ENCODE data around the gene STK32C.

The STK32C gene

GRCh38 chr10:132275426-132276178 is 32.1 kb downstream of the STK32C start:
- no peak overlapping the region for H3K27ac Mint-ChIP-seq
- peaks cover 4% of the 10 kb centered on the region for H3K9me3 Mint-ChIP-seq
- TF ChIP-seq CTCF (IDR thresholded peaks at IDR 0.05): no peak
- DNase-seq: no peak
- H3K4me3 Mint-ChIP-seq: no peak overlapping the region
- peaks cover 16% of the 10 kb centered on the region for H3K4me1 Mint-ChIP-seq
- peaks cover 12% of the 10 kb centered on the region for H3K27me3 Mint-ChIP-seq (ENCODE audit: low read depth, poor library complexity)
- peaks cover 4% of the 10 kb centered on the region for H3K36me3 Mint-ChIP-seq (ENCODE audit: low read depth)

DNA sequence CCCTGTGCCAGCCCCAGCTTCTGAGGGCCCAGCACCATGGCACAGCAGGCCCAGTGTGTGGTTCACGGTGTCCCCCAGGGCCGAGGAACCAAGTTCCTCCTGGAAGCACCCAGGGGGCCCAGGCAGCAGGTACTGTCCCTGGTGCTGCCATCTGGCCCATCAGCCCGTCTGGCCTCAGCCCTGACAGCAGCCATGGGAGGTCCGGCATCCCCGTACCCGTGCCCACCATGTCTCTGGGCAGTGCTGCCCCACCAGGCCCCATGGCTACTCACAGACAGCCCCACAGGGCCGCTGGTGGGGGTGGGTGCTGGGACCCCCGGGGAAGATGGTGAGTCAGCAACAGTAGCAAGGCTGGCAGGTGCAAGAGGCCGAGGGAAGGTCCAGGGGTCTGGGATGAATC is 32.8 kb downstream of the STK32C start:
- H3K4me3 Mint-ChIP-seq: no peak overlapping the region
- no peak for DNase-seq
- TF ChIP-seq CTCF (IDR thresholded peaks at IDR 0.05): no peak
- H3K9me3 Mint-ChIP-seq: peaks cover 4% of the 10 kb centered on the region
- no peak overlapping the region for H3K27ac Mint-ChIP-seq
- H3K4me1 Mint-ChIP-seq: peaks cover 20% of the 10 kb centered on the region
- H3K27me3 Mint-ChIP-seq (ENCODE audit: low read depth, poor library complexity): peaks cover 12% of the 10 kb centered on the region
- H3K36me3 Mint-ChIP-seq (ENCODE audit: low read depth): peaks cover 4% of the 10 kb centered on the region

GRCh38 chr10:132274581-132274980 is 33.2 kb downstream of the STK32C start:
- Mint-ChIP-seq H3K27ac (no peak overlapping the region), H3K4me3 (no peak overlapping the region), H3K27me3 (ENCODE audit: low read depth, poor library complexity) (peaks cover 12% of the 10 kb centered on the region), H3K9me3 (peaks cover 4% of the 10 kb centered on the region), H3K36me3 (ENCODE audit: low read depth) (peaks cover 4% of the 10 kb centered on the region), H3K4me1 (peaks cover 24% of the 10 kb centered on the region)
- no peak for DNase-seq
- no peak for TF ChIP-seq CTCF (IDR thresholded peaks at IDR 0.05)

DNA sequence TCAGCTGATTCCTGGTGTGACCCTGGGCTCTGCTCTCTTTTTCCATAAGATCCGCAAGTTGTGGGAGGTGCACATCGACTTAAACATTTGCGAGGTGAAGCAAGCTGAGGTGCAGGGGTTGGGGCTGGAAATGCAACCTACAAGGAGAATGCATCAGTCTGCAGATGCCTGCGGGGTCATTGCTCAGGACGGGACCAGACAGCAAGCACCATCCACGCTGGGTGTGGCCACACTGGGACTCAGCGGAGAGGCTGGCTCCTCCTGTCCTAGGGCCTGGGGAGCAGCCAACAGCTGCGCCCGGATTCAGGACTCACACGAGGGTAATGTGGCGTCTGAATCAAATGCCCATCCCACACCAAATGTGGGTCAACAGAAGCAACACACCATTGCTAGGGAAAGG is 33.8 kb downstream of the STK32C start:
- no peak overlapping the region for H3K27ac Mint-ChIP-seq
- H3K4me3 Mint-ChIP-seq: no peak overlapping the region
- no peak for TF ChIP-seq CTCF (IDR thresholded peaks at IDR 0.05)
- peaks cover 12% of the 10 kb centered on the region for H3K27me3 Mint-ChIP-seq (ENCODE audit: low read depth, poor library complexity)
- H3K9me3 Mint-ChIP-seq: peaks cover 4% of the 10 kb centered on the region
- no peak for DNase-seq
- H3K36me3 Mint-ChIP-seq (ENCODE audit: low read depth): peaks cover 4% of the 10 kb centered on the region
- H3K4me1 Mint-ChIP-seq: peaks cover 30% of the 10 kb centered on the region

DNA sequence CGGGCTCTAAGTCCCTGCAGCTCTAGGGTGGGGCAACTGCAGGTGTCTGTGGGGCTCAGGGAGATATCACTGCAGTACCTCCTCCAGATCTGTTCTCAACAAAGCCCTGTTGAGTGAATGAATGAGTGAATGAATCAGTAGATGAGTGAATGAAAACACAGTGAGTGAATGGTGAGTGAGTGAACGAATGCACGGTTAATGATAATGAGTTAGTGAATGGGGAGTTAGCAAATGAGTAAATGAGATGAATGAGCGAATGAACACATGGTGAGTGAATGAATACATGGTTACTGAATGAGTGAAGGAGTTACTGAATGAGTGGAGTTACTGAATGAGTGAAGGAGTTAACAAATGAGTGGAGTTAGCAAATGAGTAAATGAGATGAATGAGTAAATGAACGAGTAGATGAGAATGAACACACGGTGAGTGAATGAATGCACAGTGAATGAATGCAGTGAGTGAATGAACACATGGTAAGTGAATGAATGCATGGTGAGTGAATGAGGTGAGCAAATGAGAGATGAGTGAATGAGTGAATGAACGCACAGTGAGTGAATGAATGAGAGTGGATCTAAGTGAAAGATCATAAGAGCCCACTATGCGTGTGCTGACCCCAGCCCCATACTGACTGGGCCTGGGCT is 34.3 kb downstream of the STK32C start:
- H3K4me1 Mint-ChIP-seq: peaks cover 35% of the 10 kb centered on the region
- DNase-seq: no peak
- peaks cover 4% of the 10 kb centered on the region for H3K9me3 Mint-ChIP-seq
- H3K27ac Mint-ChIP-seq: no peak overlapping the region
- peaks cover 9% of the 10 kb centered on the region for H3K27me3 Mint-ChIP-seq (ENCODE audit: low read depth, poor library complexity)
- no peak overlapping the region for H3K4me3 Mint-ChIP-seq
- TF ChIP-seq CTCF (IDR thresholded peaks at IDR 0.05): no peak
- H3K36me3 Mint-ChIP-seq (ENCODE audit: low read depth): peaks cover 4% of the 10 kb centered on the region

Data from nephron progenitor cell (in vitro differentiated cells).